Measurements from ENCODE around the gene KRT86. TPM values are rescaled to one million over a fixed set of nuclear protein-coding genes. Genes with fewer than 3 reads are reported as not detected.
"Not testable (repeated sequence)": the region's sequence is repeated elsewhere in the genome, so short reads cannot be mapped to it uniquely, and the experiment has no call there.

KRT86 gene
- total RNA-seq, 6 experiments from 2014 or later: not detected

- Histone ChIP-seq H3K27ac (no peak overlapping the region), H3K36me3 (no peaks in the 10 kb centered on the region), H3K27me3 (no peaks in the 10 kb centered on the region), H3K9me3 (no peaks in the 10 kb centered on the region), H3K4me1 (peaks cover 0 to 6% (median 0%) of the 10 kb centered on the region in 4 donors), H3K4me3 (no peak overlapping the region)
- DNase-seq (no peak), ATAC-seq (no peak)
- WGBS (ENCODE audit: insufficient coverage, low coverage, low lambda C conversion rate, missing lambda C conversion rate): 80% methylated on average over 1 of the region's 14 CpGs
- no peak for TF ChIP-seq POLR2A (IDR thresholded peaks at IDR 0.05)
- TF ChIP-seq, protein P1, sequence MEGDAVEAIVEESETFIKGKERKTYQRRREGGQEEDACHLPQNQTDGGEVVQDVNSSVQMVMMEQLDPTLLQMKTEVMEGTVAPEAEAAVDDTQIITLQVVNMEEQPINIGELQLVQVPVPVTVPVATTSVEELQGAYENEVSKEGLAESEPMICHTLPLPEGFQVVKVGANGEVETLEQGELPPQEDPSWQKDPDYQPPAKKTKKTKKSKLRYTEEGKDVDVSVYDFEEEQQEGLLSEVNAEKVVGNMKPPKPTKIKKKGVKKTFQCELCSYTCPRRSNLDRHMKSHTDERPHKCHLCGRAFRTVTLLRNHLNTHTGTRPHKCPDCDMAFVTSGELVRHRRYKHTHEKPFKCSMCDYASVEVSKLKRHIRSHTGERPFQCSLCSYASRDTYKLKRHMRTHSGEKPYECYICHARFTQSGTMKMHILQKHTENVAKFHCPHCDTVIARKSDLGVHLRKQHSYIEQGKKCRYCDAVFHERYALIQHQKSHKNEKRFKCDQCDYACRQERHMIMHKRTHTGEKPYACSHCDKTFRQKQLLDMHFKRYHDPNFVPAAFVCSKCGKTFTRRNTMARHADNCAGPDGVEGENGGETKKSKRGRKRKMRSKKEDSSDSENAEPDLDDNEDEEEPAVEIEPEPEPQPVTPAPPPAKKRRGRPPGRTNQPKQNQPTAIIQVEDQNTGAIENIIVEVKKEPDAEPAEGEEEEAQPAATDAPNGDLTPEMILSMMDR (IDR thresholded peaks at IDR 0.05): no peak
- intact Hi-C loops (cut with DNase I): no loop called here
These were observed 66.7 kb downstream of the KRT86 start for GRCh38 chr12:52341066-52341580.

- 89% methylated on average over 2 of the region's 2 CpGs for WGBS (ENCODE audit: insufficient coverage, low coverage, low lambda C conversion rate, missing lambda C conversion rate)
- Histone ChIP-seq H3K27me3 (no peaks in the 10 kb centered on the region), H3K27ac (no peak overlapping the region), H3K36me3 (no peaks in the 10 kb centered on the region), H3K9me3 (no peaks in the 10 kb centered on the region), H3K4me3 (no peak overlapping the region), H3K4me1 (peaks cover 0 to 6% (median 0%) of the 10 kb centered on the region in 4 donors)
- ATAC-seq (no peak), DNase-seq (no peak)
- intact Hi-C loops (cut with DNase I): no loop called here
- TF ChIP-seq, protein P1 (IDR thresholded peaks at IDR 0.05): no peak
- no peak for TF ChIP-seq POLR2A (IDR thresholded peaks at IDR 0.05)
These were observed 68.5 kb downstream of the KRT86 start for GRCh38 chr12:52342781-52343490.

- no peaks in the 10 kb centered on the region for H3K27me3 ChIP-seq
- TF ChIP-seq, protein P1 (IDR thresholded peaks at IDR 0.05): no peak
- TF ChIP-seq POLR2A (IDR thresholded peaks at IDR 0.05): no peak
- intact Hi-C loops (cut with DNase I): no loop called here
- ATAC-seq (no peak), DNase-seq (no peak)
- no peak overlapping the region for H3K4me3 ChIP-seq
- H3K9me3 ChIP-seq: no peaks in the 10 kb centered on the region
- no peaks in the 10 kb centered on the region for H3K36me3 ChIP-seq
- H3K27ac ChIP-seq: no peak overlapping the region
- whole genome bisulfite sequencing (ENCODE audit: insufficient coverage, low coverage, low lambda C conversion rate, missing lambda C conversion rate): 83% methylated on average over 1 of the region's 2 CpGs
- peaks cover 0 to 6% (median 0%) of the 10 kb centered on the region in 4 donors for H3K4me1 ChIP-seq
These were observed 69.1 kb downstream of the KRT86 start for GRCh38 chr12:52343550-52343949.

DNA sequence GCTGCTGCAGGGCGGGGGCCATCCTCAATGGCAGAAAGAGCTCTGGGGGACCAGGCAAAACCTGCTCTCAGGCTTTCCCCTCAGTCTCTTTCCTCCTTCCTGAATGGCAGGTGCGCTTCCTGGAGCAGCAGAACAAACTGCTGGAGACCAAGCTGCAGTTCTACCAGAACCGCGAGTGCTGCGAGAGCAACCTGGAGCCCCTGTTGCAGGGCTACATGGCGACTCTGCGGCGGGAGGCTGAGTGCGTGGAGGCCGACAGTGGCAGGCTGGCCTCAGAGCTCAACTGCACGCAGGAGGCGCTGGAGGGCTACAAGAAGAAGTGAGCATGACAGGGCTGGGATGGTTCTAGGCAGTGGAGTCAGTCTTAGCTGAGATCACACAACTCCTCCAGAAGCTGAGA is 69.7 kb downstream of the KRT86 start:
- peaks cover 0 to 6% (median 0%) of the 10 kb centered on the region in 4 donors for H3K4me1 ChIP-seq
- H3K27ac ChIP-seq: no peak overlapping the region
- 93% methylated on average over 5 of the region's 12 CpGs for WGBS (ENCODE audit: insufficient coverage, low coverage, low lambda C conversion rate, missing lambda C conversion rate)
- no peaks in the 10 kb centered on the region for H3K27me3 ChIP-seq
- intact Hi-C loops (cut with DNase I): no loop called here
- no peak for ATAC-seq
- H3K36me3 ChIP-seq: no peaks in the 10 kb centered on the region
- no peak overlapping the region for H3K4me3 ChIP-seq
- DNase-seq: no peak
- H3K9me3 ChIP-seq: no peaks in the 10 kb centered on the region
- TF ChIP-seq, protein P1 (IDR thresholded peaks at IDR 0.05): no peak
- TF ChIP-seq POLR2A (IDR thresholded peaks at IDR 0.05): no peak

GRCh38 chr12:52345041-52345440 is 70.6 kb downstream of the KRT86 start:
- H3K27ac ChIP-seq; DNase-seq; H3K4me1 ChIP-seq; intact Hi-C loops (cut with DNase I); H3K27me3 ChIP-seq; H3K9me3 ChIP-seq; H3K36me3 ChIP-seq; ATAC-seq; H3K4me3 ChIP-seq: not testable (repeated sequence)
- 65% methylated on average over 7 of the region's 8 CpGs for WGBS (ENCODE audit: insufficient coverage, low coverage, low lambda C conversion rate, missing lambda C conversion rate)
